HepG2 (cell line): Measurements from ENCODE around the gene RNPEPL1. TPM values are rescaled to one million over a fixed set of nuclear protein-coding genes. Genes with fewer than 3 reads are reported as not detected.

Experiments used
- ATAC-seq: fragments of 200-7000 bp; cut with Tn5 transposase; 3 replicates; pipeline ENCODE4 v1.9.1; 2020; ENCODE audit warnings: mild to moderate bottlenecking, moderate library complexity
- BruUV-seq: library from RNA; stranded (reverse); fragments of 400-500 nt; replicated peaks from 2 replicates; lab custom pipeline; 2021; lab: Mats Ljungman, UMichigan
- CTCF ChIA-PET: fragments of 300-600 bp; formaldehyde crosslinking; extraction: SDS; loops from one replicate; lab custom pipeline; 2021; ENCODE audit warnings: low total read pairs, inconsistent platforms, low intra/inter-chr PET ratio; lab: Yijun Ruan, JAX
- POLR2A ChIA-PET: fragments of 350-600 bp; sonication (Branson Sonifier 250); formaldehyde crosslinking; loops from one replicate; lab custom pipeline; 2020; ENCODE audit warnings: antibody characterized with exemption, inconsistent platforms; lab: Yijun Ruan, JAX
- DNase-seq: peaks from one replicate; pipeline ENCODE4 v3.0.0-alpha.2; 2015; ENCODE audit warnings: low spot score
- FAIRE-seq: peaks from 3 replicates; lab custom pipeline; 2011; peaks lifted over from hg19 to GRCh38; lab: Jason Lieb, UNC
- H2AFZ ChIP-seq: one replicate; pipeline ENCODE4 v1.6.1; 2011; ENCODE audit warnings: low read length, inconsistent platforms
- H3K27ac ChIP-seq: fragments of 300-600 bp; 3 replicates; pipeline ENCODE4 v1.8.0; 2011; ENCODE audit warnings: mixed run types, mild to moderate bottlenecking, mixed read lengths, low read length, inconsistent platforms; ENCODE audit not compliant: insufficient read depth; ENCODE audit errors: extremely low read length
- H3K27me3 ChIP-seq, 2 experiments: fragments of 200-600 bp in 1 of 2; 2 replicates in 1 of 2; 3 replicates in 1 of 2; pipeline versions ENCODE4 v1.6.0 to v1.8.0; 2011; ENCODE audit warnings: low read length in 2 of 2, mild to moderate bottlenecking in 2 of 2, moderate library complexity in 2 of 2, inconsistent platforms in 1 of 2; ENCODE audit not compliant: insufficient read depth in 2 of 2, control insufficient read depth in 1 of 2
- H3K36me3 ChIP-seq, 2 experiments: fragments of 200-600 bp in 1 of 2; replicated peaks in 1 of 2; 2 replicates in 1 of 2; 3 replicates in 1 of 2; pipeline versions ENCODE4 v1.5.1 to v1.8.0; 2011; ENCODE audit warnings: low read length in 2 of 2, inconsistent platforms in 1 of 2; ENCODE audit not compliant: insufficient read depth in 2 of 2, control insufficient read depth in 1 of 2
- H3K4me1 ChIP-seq: 2 replicates; pipeline ENCODE4 v1.5.1; 2012; ENCODE audit warnings: low read length, inconsistent platforms; ENCODE audit not compliant: insufficient read depth
- H3K4me2 ChIP-seq: 2 replicates; pipeline ENCODE4 v1.6.0; 2011; ENCODE audit warnings: low read depth, low read length, inconsistent platforms
- H3K4me3 ChIP-seq, 3 experiments: fragments of 200-600 bp in 1 of 3; sonication (generic), shearing (Covaris generic) in 1 of 3; replicated peaks in 1 of 3; 2 replicates each; pipeline ENCODE4 v1.5.1; 2011 to 2016; ENCODE audit warnings: low read length in 3 of 3, inconsistent platforms in 2 of 3, low read depth in 2 of 3, mild to moderate bottlenecking in 2 of 3, control low read depth in 1 of 3, mixed read lengths in 1 of 3; ENCODE audit not compliant: insufficient read depth in 1 of 3
- H3K79me2 ChIP-seq: one replicate; pipeline ENCODE4 v1.6.1; 2011; ENCODE audit warnings: low read length, inconsistent platforms; ENCODE audit not compliant: insufficient read depth
- H3K9ac ChIP-seq: 2 replicates; pipeline ENCODE4 v1.6.0; 2011; ENCODE audit warnings: mild to moderate bottlenecking, low read depth, low read length, inconsistent platforms; ENCODE audit not compliant: insufficient read depth
- H3K9me3 ChIP-seq: 2 replicates; pipeline ENCODE4 v1.5.1; 2012; ENCODE audit warnings: mild to moderate bottlenecking, low read length
- H4K20me1 ChIP-seq: 2 replicates; pipeline ENCODE4 v1.6.0; 2011; ENCODE audit warnings: inconsistent platforms, mild to moderate bottlenecking, low read length, moderate library complexity; ENCODE audit not compliant: insufficient read depth
- CBFB ChIP-seq: sonication (generic); formaldehyde crosslinking; IDR thresholded peaks from 2 replicates; pipeline ENCODE4 v1.4.0; 2020; ENCODE audit warnings: missing genetic modification reagents
- IRF2 ChIP-seq: IDR thresholded peaks from 2 replicates; pipeline ENCODE4 v1.6.1; 2018; ENCODE audit warnings: missing genetic modification reagents, missing compliant biosample characterization
- MED13 ChIP-seq: sonication (generic); formaldehyde crosslinking; IDR thresholded peaks from 2 replicates; pipeline ENCODE4 v1.5.0; 2020; ENCODE audit warnings: missing genetic modification reagents
- MED8 ChIP-seq: sonication (generic); formaldehyde crosslinking; IDR thresholded peaks from 2 replicates; pipeline ENCODE4 v1.8.1; 2023; ENCODE audit warnings: mild to moderate bottlenecking, missing genetic modification reagents; ENCODE audit not compliant: insufficient replicate concordance
- MIXL1 ChIP-seq: IDR thresholded peaks from 2 replicates; pipeline ENCODE4 v1.6.1; 2016
- SAFB2 ChIP-seq: sonication (generic); formaldehyde crosslinking; IDR thresholded peaks from 2 replicates; pipeline ENCODE4 v1.5.1; 2020; ENCODE audit warnings: missing genetic modification reagents, low read depth, mild to moderate bottlenecking, borderline replicate concordance
- ZBTB38 ChIP-seq: sonication (generic); formaldehyde crosslinking; IDR thresholded peaks from 2 replicates; pipeline ENCODE4 v1.5.1; 2020; ENCODE audit warnings: mild to moderate bottlenecking, missing genetic modification reagents
- ZNF253 ChIP-seq: sonication (generic); formaldehyde crosslinking; IDR thresholded peaks from 2 replicates; pipeline ENCODE4 v1.8.0; 2022; ENCODE audit warnings: mild to moderate bottlenecking, missing genetic modification reagents, borderline replicate concordance
- ZNF280D ChIP-seq: sonication (generic); formaldehyde crosslinking; IDR thresholded peaks from 2 replicates; pipeline ENCODE4 v1.5.1; 2020; ENCODE audit warnings: mild to moderate bottlenecking, missing genetic modification reagents
- WGBS: methylation state at CpG from one replicate; pipeline ENCODE4 v1.1.6; 2017; ENCODE audit warnings: low lambda C conversion rate; 5-methylcytosine and 5-hydroxymethylcytosine counted together
- in situ Hi-C: cut with HindIII; loops from 2 replicates; pipeline ENCODE4 v1.10.0; 2017; ENCODE audit warnings: low pct_unique_long_range_greater_than_20kb; ENCODE audit not compliant: extremely low pct_ligation_motif_present
- intact Hi-C: fragments of 100-400 bp; cut with micrococcal nuclease; formaldehyde crosslinking; loops from one replicate; pipeline ENCODE4 v1.10.0; 2022; ENCODE audit not compliant: unreplicated experiment
- polyA plus RNA-seq, 8 experiments: library from polyadenylated mRNA; depleted of rRNA in 3 of 8; stranded (reverse) in 7 of 8; unstranded in 1 of 8; fragments of >200 nt; fragmentation: Illumina TruSeq in 4 of 8; extraction: Trizol in 4 of 8; gene quantifications; 2 replicates each; pipeline versions ENCODE4 v1.2.1 to v1.2.3, GENCODE V29; 2011 to 2016; ENCODE audit warnings: low read depth in 4 of 8, missing spikeins in 1 of 8, mixed read lengths in 1 of 8; ENCODE audit not compliant: insufficient read depth in 1 of 8
- total RNA-seq, 5 experiments: library from RNA; depleted of rRNA; stranded (reverse); fragments of >200 nt; fragmentation: Illumina TruSeq; extraction: Trizol; gene quantifications; 2 replicates each; pipeline ENCODE4 v1.2.3, GENCODE V29; 2016; ENCODE audit warnings: low read depth in 1 of 5

Gene RNPEPL1
- total and polyA plus RNA-seq, 2 of the 13 experiments (the other 11 are each of a cell fraction or from before 2014, with no cell fraction given): 13.0 to 18.0 TPM

- intact Hi-C loops: no loop called here
- no peak overlapping the region for H3K9ac ChIP-seq
- no peak for ATAC-seq
- no peaks in the 10 kb centered on the region for H3K79me2 ChIP-seq
- in situ Hi-C loops: no loop called here
- H3K27ac ChIP-seq: no peak overlapping the region
- ChIA-PET POLR2A (interaction anchor here (0.9 kb wide), 1 partner anchor 24 kb away, joined by 3 read pairs; no protein-coding TSS in a partner anchor), CTCF (no interaction called here)
- H3K4me1 ChIP-seq: peaks cover 47% of the 10 kb centered on the region
- no peak for DNase-seq
- no peaks in the 10 kb centered on the region; a peak in 2 of 5 replicates for H3K36me3 ChIP-seq
- no peak for FAIRE-seq
- H4K20me1 ChIP-seq: no peaks in the 10 kb centered on the region
- WGBS: 79% methylated on average over 2 of the region's 7 CpGs
- no peak overlapping the region for H3K4me2 ChIP-seq
- H2AFZ ChIP-seq: no peak overlapping the region
- no TSS peak for BruUV-seq
- no peak overlapping the region for H3K4me3 ChIP-seq
- H3K27me3 ChIP-seq: no peaks in the 10 kb centered on the region
- TF ChIP-seq MIXL1 (CRISPR knock-in tag) (no peak), ZNF280D (no peak), MED8 (CRISPR knock-in tag) (no peak), CBFB (CRISPR knock-in tag) (no peak), SAFB2 (0 out of 2 replicates have a peak, but pooled peaks have one; percentile 16), MED13 (CRISPR knock-in tag) (no peak), ZNF253 (0 out of 2 replicates have a peak, but pooled peaks have one; percentile 32), IRF2 (CRISPR knock-in tag) (no peak), ZBTB38 (CRISPR knock-in tag) (no peak)
- TF ChIP-seq, all 625 proteins: peak for 2
- H3K9me3 ChIP-seq: peaks cover 12% of the 10 kb centered on the region
Measured at GRCh38 chr2:240628507-240628807, 60.2 kb downstream of the RNPEPL1 start.
